WERI-Rb-1 (cell line): ENCODE measurements around the gene ARL5A.
"Not testable (repeated sequence)": the region's sequence is repeated elsewhere in the genome, so short reads cannot be mapped to it uniquely, and the experiment has no call there.

ENCODE experiments used
- DNase-seq: peaks from one replicate; pipeline ENCODE4 v3.0.0-alpha.2; 2020
- H3K27ac ChIP-seq: fragments of 250-450 bp; sonication (Bioruptor Pico); 2 replicates; pipeline ENCODE4 v1.5.1; 2020; ENCODE audit warnings: mild to moderate bottlenecking, moderate library complexity
- H3K27me3 ChIP-seq: fragments of 250-450 bp; sonication (Bioruptor Pico); 2 replicates; pipeline ENCODE4 v1.5.1; 2021; ENCODE audit warnings: mild to moderate bottlenecking, low read depth, moderate library complexity; ENCODE audit not compliant: insufficient read depth, severe bottlenecking
- H3K36me3 ChIP-seq: fragments of 250-450 bp; sonication (Bioruptor Pico); 2 replicates; pipeline ENCODE4 v1.5.1; 2020; ENCODE audit warnings: mild to moderate bottlenecking, moderate library complexity
- H3K4me3 ChIP-seq: 2 replicates; pipeline ENCODE4 v1.5.1; 2011; ENCODE audit warnings: low read depth, mild to moderate bottlenecking, control low read depth, low read length
- H3K9me3 ChIP-seq: fragments of 250-450 bp; sonication (Bioruptor Pico); 2 replicates; pipeline ENCODE4 v1.5.1; 2021; ENCODE audit warnings: mild to moderate bottlenecking, moderate library complexity; ENCODE audit not compliant: severe bottlenecking
- TF ChIP-seq, protein P1 (sequence below): IDR thresholded peaks from 2 replicates; pipeline ENCODE4 v1.5.1; 2011; ENCODE audit warnings: low read depth, mild to moderate bottlenecking, control low read depth, inconsistent platforms, low read length

Gene ARL5A

DNA sequence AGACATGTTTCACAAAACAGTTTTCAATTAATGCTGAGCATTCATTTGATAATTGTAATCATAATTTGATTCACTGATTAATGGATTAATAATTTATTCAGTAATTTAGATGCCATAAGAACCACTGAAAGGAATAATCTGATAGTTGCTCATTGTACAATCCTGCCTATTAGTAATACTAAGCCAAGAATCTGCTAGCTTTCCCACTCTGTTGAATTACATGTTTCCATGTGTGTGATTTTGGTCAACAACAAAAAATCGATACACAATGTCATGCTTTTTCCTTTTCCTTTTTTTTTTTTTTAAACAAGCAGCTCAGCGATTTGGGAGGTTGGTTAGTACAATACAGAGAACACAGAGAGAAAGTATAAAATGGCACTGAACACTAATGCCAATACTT, 25.9 kb downstream of the ARL5A start:
- Histone ChIP-seq H3K27me3 (no peaks in the 10 kb centered on the region), H3K27ac (no peak overlapping the region), H3K36me3 (peaks cover 32% of the 10 kb centered on the region), H3K9me3 (no peaks in the 10 kb centered on the region), H3K4me3 (no peak overlapping the region)
- no peak for DNase-seq
- TF ChIP-seq, protein P1, sequence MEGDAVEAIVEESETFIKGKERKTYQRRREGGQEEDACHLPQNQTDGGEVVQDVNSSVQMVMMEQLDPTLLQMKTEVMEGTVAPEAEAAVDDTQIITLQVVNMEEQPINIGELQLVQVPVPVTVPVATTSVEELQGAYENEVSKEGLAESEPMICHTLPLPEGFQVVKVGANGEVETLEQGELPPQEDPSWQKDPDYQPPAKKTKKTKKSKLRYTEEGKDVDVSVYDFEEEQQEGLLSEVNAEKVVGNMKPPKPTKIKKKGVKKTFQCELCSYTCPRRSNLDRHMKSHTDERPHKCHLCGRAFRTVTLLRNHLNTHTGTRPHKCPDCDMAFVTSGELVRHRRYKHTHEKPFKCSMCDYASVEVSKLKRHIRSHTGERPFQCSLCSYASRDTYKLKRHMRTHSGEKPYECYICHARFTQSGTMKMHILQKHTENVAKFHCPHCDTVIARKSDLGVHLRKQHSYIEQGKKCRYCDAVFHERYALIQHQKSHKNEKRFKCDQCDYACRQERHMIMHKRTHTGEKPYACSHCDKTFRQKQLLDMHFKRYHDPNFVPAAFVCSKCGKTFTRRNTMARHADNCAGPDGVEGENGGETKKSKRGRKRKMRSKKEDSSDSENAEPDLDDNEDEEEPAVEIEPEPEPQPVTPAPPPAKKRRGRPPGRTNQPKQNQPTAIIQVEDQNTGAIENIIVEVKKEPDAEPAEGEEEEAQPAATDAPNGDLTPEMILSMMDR = no peak

DNA sequence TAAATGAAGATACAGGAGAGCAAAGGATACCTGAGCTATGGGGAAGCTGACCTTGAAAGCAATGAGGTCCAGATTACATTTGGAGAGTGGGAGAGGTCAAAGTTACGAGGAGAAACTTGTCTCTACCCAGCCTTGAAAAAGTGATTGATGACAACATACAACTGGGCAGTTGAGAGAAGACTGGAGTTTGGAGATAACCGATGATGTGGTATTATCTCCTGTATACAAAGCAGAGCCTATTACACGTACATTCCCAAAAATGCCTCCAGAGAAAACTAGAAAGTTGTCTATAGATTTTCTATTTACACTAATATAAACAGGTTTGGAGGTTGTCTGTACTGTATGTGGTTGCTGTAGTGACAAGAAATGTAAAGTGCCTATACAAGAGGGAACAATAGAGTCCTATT, 28.3 kb downstream of the ARL5A start:
- TF ChIP-seq, protein P1 = no peak
- no peak for DNase-seq
- Histone ChIP-seq H3K27ac (no peak overlapping the region), H3K4me3 (no peak overlapping the region), H3K9me3 (no peaks in the 10 kb centered on the region), H3K27me3 (no peaks in the 10 kb centered on the region), H3K36me3 (peaks cover 13% of the 10 kb centered on the region)

DNA sequence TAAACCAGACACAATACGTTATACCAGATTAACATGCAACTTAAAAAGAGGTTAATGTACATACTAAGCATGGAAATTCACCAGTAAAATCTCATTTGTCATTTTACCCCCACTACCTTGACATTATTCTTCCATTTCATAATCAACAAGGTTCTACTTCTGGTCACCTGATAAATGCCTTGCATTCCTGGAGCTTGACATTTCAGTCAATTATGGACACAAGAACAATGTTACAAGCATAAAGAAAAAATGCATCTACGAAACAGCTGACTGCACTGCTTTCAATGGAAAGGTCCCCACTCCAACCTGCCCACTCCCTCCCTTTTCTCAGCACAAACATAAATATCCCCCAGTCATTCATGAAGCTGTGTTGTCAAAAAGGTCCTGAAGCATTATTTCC, 31.4 kb downstream of the ARL5A start:
- Histone ChIP-seq H3K27ac (no peak overlapping the region), H3K36me3 (no peaks in the 10 kb centered on the region), H3K9me3 (no peaks in the 10 kb centered on the region), H3K27me3 (no peaks in the 10 kb centered on the region), H3K4me3 (no peak overlapping the region)
- TF ChIP-seq, protein P1 = no peak
- DNase-seq = no peak

DNA sequence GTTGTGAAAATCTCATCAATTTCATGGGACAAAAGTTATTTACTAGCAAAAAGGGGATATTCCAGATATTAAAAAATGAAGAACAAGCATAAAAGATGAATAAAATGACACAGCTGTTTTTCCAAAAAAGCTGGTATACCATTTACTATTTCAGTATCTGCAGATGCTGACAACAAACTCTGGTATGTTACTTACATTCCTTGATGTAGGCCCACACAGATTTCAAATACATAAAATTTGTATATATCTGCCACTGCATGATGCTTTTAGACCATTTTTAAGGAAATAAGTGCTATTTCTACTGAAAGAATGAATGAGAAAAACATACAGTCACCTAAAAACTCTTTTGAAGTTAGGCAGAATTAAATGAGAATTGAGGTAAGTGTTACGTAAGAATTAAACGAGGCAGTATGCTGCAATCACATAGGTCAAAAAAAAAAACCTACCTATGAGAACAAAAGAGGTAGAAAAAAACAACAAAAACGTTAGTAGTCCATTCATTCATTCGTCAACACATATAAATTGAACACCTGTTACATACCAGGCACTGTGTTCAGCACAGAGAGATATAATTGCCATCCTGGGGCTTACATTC, 32.5 kb downstream of the ARL5A start:
- TF ChIP-seq, protein P1 = no peak
- no peak overlapping the region for H3K27ac ChIP-seq
- H3K9me3 ChIP-seq = no peaks in the 10 kb centered on the region
- H3K27me3 ChIP-seq = no peaks in the 10 kb centered on the region
- DNase-seq = no peak
- H3K36me3 ChIP-seq = no peaks in the 10 kb centered on the region
- no peak overlapping the region for H3K4me3 ChIP-seq

DNA sequence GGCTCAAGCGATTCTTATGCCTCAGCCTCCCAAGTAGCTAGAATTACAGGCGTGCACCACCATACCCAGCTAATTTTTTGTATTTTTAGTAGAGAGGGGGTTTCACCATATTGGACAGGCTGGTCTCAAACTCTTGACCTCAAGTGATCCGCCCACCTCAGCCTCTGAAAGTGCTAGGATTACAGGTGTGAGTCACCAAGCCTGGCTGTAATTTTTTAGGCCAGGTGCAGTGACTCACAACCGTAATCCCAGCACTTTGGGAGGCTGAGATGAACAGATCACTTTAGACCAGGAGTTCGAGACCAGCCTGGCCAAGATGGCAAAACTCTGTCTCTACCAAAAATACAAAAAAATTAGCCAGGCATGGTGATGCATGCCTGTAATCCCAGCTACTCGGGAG, 33.8 kb downstream of the ARL5A start:
- not testable (repeated sequence) for H3K9me3 ChIP-seq, H3K36me3 ChIP-seq, H3K27ac ChIP-seq, H3K27me3 ChIP-seq, DNase-seq, H3K4me3 ChIP-seq

DNA sequence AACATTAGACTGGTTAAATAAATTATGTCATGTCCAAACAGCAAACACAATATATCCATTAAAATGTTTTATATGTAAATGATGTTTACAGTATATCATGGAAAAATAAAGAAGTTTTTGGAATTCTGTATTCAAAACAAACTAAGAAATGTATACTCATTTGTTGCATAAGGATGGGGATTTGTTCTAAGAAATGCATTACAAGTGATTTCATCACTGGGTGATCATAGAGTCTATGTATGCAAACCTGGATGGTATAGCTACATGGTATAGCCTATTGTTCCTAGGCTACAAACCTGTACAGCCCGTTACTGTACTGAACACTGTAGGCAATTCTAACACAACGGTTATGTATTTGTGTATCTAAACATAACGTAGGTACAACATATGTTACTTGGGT, 35.1 kb downstream of the ARL5A start:
- no peak for DNase-seq
- TF ChIP-seq, protein P1 = no peak
- no peak overlapping the region for H3K27ac ChIP-seq
- no peaks in the 10 kb centered on the region for H3K27me3 ChIP-seq
- H3K36me3 ChIP-seq = no peaks in the 10 kb centered on the region
- H3K4me3 ChIP-seq = no peak overlapping the region
- H3K9me3 ChIP-seq = no peaks in the 10 kb centered on the region
